Activated CD4-positive, alpha-beta T cell treated with anti-CD3 and anti-CD28 coated beads for 48 hours (primary cell): ENCODE measurements around the gene ZNF749.
"Not testable (repeated sequence)": the region's sequence is repeated elsewhere in the genome, so short reads cannot be mapped to it uniquely, and the experiment has no call there.

ENCODE experiments used
- DNase-seq: peaks from one replicate; pipeline ENCODE4 v3.0.0-alpha.2; 2020

The ZNF749 gene

DNA sequence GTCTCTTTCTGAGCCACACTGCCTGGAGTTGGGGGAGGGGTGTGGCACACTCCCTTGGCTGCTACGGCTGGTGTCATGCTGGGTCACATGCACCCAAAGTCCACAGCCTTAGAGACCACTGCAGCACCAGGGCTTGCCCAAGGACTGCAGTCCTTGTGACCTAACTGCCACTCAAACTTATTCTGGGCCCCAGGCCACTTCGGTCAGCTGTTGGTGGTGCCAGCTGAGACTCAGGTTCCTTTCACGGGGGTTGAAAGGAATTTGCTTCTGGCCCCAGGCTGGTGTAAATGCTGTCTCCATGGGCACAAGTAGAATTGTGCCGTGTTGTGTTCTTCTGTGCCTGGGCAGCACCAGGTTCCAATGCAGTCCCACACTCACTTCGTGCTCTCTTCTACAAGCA is 31.4 kb downstream of the ZNF749 start:
- no peak for DNase-seq

GRCh38 chr19:57473646-57474045 is 38.5 kb downstream of the ZNF749 start:
- no peak for DNase-seq

DNA sequence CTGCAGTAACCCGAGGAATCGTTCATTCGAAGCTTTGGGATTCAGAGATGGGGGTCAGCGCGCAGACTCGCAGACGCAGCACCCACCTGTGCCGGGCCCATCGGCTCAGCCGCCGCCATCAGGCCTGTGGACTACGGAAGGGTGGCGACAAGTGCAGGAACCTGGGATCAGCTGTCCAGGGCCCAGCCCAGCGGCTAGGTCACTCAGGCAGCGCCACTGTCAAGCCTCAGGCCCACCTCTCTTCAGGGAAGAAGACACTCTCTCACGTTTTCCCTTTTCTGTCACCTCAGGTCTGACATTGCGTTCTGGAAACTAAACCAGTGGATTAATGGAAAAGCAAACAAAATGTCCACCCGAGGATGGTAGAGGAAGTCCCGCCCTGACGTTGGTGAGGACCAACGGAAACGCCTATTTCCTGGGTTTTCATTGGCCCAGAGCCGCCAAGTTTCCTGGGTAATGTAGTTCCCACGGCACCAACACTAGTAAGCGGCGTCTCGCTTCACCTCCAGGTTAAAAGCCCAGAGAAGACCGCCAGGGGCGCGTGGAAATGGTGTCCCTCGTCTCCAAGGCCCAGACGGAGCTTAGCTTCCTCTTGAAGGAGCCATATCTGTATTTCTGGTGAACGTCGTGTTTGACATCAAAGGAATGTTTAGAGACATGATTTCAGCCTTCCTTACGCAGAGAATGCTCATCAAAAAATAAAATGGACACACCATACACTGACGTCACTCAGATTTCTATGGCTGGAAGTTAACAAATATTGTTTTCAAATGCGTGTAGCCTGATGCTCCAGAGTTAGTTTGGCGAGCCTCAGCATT is 42.3 kb downstream of the ZNF749 start, which contains the start of gene ZNF772:
Gene ZNF772 (minus strand): TSS at position 376 of the 818 bp plus-strand sequence. CDS start 257 bp downstream, at position 119.
- peak; percentile 91 for DNase-seq

DNA sequence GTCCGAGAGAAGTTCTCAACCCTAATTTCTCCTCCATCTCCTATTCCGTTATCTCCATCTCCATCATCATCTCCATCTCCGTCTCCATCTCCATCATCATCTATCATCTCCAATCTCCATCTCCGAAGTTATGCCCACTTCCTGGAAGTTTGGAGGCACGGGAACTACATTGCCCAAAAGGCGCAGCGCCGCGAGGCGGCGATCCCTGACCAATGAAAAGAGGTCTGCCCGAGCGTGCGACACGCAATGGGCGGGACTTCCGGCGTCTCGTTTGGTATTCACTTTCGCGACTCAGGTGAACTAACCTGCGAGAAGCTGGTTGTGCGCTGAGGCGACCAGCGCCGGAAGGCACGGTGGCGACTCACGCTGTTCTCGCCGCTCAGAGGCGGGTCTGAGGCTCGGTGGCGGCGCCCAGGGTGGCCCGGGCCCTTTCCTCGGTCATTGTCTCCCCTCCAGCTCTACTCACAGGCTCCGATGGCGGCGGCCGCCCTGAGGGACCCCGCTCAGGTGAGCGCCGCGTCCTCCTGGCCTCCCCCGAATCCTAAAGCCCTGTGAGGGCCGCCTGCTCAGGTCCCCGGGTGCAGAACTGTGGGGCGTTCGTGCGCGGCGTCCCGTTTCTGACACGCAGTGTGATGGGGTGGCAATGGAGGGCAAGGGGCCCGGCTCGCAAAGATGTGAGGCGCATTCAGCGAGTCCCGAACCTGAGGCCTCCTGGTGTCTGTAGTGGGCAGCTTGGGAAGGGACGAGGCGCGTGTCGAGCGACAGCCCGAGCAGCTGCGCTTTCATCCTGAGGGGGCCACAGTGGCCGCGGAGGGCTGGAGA is 52.6 kb downstream of the ZNF749 start, which contains the start of gene ZNF419:
Gene ZNF419 (plus strand): TSS at position 274 of the 822 bp plus-strand sequence. CDS start 201 bp downstream, at position 475.
- peak; percentile 95 for DNase-seq

GRCh38 chr19:57488299-57488644 is 53.1 kb downstream of the ZNF749 start:
- not testable (repeated sequence) for DNase-seq
